Mesendoderm (in vitro differentiated cells): ENCODE measurements around the gene TBK1.
"Not testable (repeated sequence)": the region's sequence is repeated elsewhere in the genome, so short reads cannot be mapped to it uniquely, and the experiment has no call there.

Experiments used
- DNase-seq: peaks from one replicate; pipeline ENCODE4 v3.0.0; 2013
- H2AK5ac ChIP-seq: 2 replicates; pipeline ENCODE4 v1.6.1; 2013; ENCODE audit warnings: low read length, inconsistent platforms
- H2BK120ac ChIP-seq: 2 replicates; pipeline ENCODE4 v1.6.1; 2013; ENCODE audit warnings: low read depth, mild to moderate bottlenecking, low read length, moderate library complexity, mixed read lengths
- H2BK15ac ChIP-seq: replicated peaks from 2 replicates; pipeline ENCODE4 v1.6.1; 2013; ENCODE audit warnings: low read depth, mild to moderate bottlenecking, moderate library complexity
- H2BK5ac ChIP-seq: 2 replicates; pipeline ENCODE4 v1.6.1; 2013; ENCODE audit warnings: low read length, inconsistent platforms
- H3K18ac ChIP-seq: 2 replicates; pipeline ENCODE4 v1.6.1; 2013; ENCODE audit warnings: mild to moderate bottlenecking, low read length, mixed read lengths
- H3K23ac ChIP-seq: one replicate; pipeline ENCODE4 v1.6.1; 2013; ENCODE audit warnings: low read length
- H3K27ac ChIP-seq: 2 replicates; pipeline ENCODE4 v1.5.1; 2013; ENCODE audit warnings: low read depth, mild to moderate bottlenecking, inconsistent platforms, low read length, moderate library complexity
- H3K27me3 ChIP-seq: 2 replicates; pipeline ENCODE4 v1.6.1; 2013; ENCODE audit warnings: low read length, control low read depth, mild to moderate bottlenecking, inconsistent platforms; ENCODE audit not compliant: insufficient read depth, poor library complexity
- H3K36me3 ChIP-seq: 2 replicates; pipeline ENCODE4 v1.6.1; 2013; ENCODE audit warnings: low read length, inconsistent platforms; ENCODE audit not compliant: control insufficient read depth, insufficient read depth
- H3K4ac ChIP-seq: one replicate; pipeline ENCODE4 v1.6.1; 2013; ENCODE audit warnings: low read depth, mild to moderate bottlenecking, low read length, moderate library complexity
- H3K4me1 ChIP-seq: 2 replicates; pipeline ENCODE4 v1.6.1; 2013; ENCODE audit warnings: low read depth, low read length, inconsistent platforms; ENCODE audit not compliant: control insufficient read depth
- H3K4me2 ChIP-seq: 2 replicates; pipeline ENCODE4 v1.6.1; 2013; ENCODE audit warnings: low read length
- H3K4me3 ChIP-seq: 2 replicates; pipeline ENCODE4 v1.5.1; 2013; ENCODE audit warnings: mild to moderate bottlenecking, low read length
- H3K56ac ChIP-seq: one replicate; pipeline ENCODE4 v1.6.1; 2013; ENCODE audit warnings: low read length
- H3K79me1 ChIP-seq: 2 replicates; pipeline ENCODE4 v1.6.1; 2013; ENCODE audit warnings: low read length, inconsistent platforms
- H3K79me2 ChIP-seq: 2 replicates; pipeline ENCODE4 v1.6.1; 2013; ENCODE audit warnings: mild to moderate bottlenecking, low read length; ENCODE audit not compliant: control insufficient read depth, insufficient read depth
- H3K9ac ChIP-seq: 2 replicates; pipeline ENCODE4 v1.6.1; 2013; ENCODE audit warnings: low read length, inconsistent platforms
- H4K5ac ChIP-seq: one replicate; pipeline ENCODE4 v1.6.1; 2013; ENCODE audit warnings: low read length
- H4K8ac ChIP-seq: one replicate; pipeline ENCODE4 v1.6.1; 2013; ENCODE audit warnings: low read depth, mild to moderate bottlenecking, control low read depth, low read length, moderate library complexity
- WGBS: extraction: QIAGEN DNeasy Blood & Tissue Kit; methylation state at CpG from one replicate; pipeline ENCODE4 v1.1.7; 2013; ENCODE audit warnings: low lambda C conversion rate, missing lambda C conversion rate; ENCODE audit not compliant: insufficient coverage; ENCODE audit errors: extremely low coverage; 5-methylcytosine and 5-hydroxymethylcytosine counted together

TBK1 gene

DNA sequence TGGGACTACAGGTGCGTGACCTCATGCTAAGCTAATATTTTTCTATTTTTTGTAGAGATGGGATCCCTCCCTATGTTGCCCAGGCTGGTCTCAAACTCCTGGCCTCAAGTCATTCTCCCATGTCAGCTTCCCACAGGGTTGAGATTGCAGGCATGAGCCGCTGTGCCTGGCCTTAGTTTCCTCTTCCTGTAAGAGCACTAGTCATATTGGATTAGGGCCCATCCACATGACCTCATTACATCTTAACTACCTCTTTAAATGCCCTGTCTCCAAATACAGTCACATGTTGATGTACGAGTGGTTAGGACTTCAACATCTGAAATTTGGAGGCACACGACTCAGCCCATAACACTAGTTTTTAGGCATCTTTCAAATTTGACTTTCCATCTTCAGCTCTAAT lies 86.2 kb downstream of the TBK1 start:
- no CpG with 5 or more reads among the region's 4 CpGs for WGBS
- no peaks in the 10 kb centered on the region for H3K4me1 ChIP-seq

DNA sequence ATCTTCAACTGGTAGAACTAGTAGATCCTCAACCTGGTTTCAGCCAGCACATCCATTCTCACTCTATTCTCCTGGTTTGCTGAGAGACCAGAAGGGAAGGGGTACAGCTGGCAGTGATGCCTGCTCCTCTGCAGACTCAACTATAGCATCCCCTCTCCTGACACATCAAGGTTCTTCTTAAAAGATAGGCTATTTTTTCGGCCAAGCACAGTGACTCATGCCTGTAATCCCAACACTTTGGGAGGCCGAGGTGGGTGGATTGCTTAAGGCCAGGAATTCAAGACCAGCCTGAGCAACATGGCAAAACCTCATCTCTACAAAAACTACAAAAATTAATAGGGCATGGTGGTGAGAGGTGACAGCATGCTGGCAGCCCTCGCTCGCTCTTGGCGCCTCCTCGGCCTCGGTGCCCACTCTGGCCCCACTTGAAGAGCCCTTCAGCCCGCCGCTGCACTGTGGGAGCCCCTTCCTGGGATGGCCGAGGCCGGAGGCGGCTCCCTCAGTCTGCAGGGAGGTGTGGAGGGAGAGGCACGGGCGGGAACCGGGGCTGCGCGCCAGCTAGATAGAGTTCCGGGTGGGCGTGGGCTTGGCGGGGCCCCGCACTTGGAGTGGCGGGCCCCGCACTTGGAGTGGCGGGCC lies 90.6 kb downstream of the TBK1 start:
- H3K27me3 ChIP-seq, H3K23ac ChIP-seq: not testable (repeated sequence)

More for the DNA sequence above, 86.2 kb downstream of the TBK1 start:
- no peaks in the 10 kb centered on the region for H3K36me3 ChIP-seq
- no peak overlapping the region for H2AK5ac ChIP-seq
- H2BK120ac ChIP-seq = no peak overlapping the region
- no peak overlapping the region for H3K27ac ChIP-seq
- no peak overlapping the region for H3K4ac ChIP-seq
- no peak overlapping the region for H3K4me2 ChIP-seq
- H3K9ac ChIP-seq = no peak overlapping the region
- H3K56ac ChIP-seq = no peak overlapping the region
- H4K8ac ChIP-seq = no peak overlapping the region
- no peaks in the 10 kb centered on the region for H3K79me1 ChIP-seq
- H3K18ac ChIP-seq = no peak overlapping the region
- H3K79me2 ChIP-seq = no peaks in the 10 kb centered on the region
- no peak overlapping the region for H2BK15ac ChIP-seq
- DNase-seq = no peak
- no peak overlapping the region for H4K5ac ChIP-seq
- H3K27me3 ChIP-seq = no peaks in the 10 kb centered on the region
- no peak overlapping the region for H3K4me3 ChIP-seq
- H3K23ac ChIP-seq = no peak overlapping the region
- H2BK5ac ChIP-seq = no peak overlapping the region

GRCh38 chr12:64544371-64545080 lies 92.6 kb downstream of the TBK1 start:
- no peak overlapping the region for H2BK120ac ChIP-seq
- H2AK5ac ChIP-seq = no peak overlapping the region
- H3K56ac ChIP-seq = no peak overlapping the region
- H3K79me2 ChIP-seq = no peaks in the 10 kb centered on the region
- H3K4ac ChIP-seq = no peak overlapping the region
- no peak overlapping the region for H4K5ac ChIP-seq
- H3K4me3 ChIP-seq = no peak overlapping the region
- H3K79me1 ChIP-seq = no peaks in the 10 kb centered on the region
- H3K27ac ChIP-seq = no peak overlapping the region
- H3K9ac ChIP-seq = no peak overlapping the region
- no peaks in the 10 kb centered on the region for H3K27me3 ChIP-seq
- no peaks in the 10 kb centered on the region for H3K36me3 ChIP-seq
- H2BK5ac ChIP-seq = no peak overlapping the region
- no peak overlapping the region for H4K8ac ChIP-seq
- no peak overlapping the region for H2BK15ac ChIP-seq
- DNase-seq = no peak
- H3K18ac ChIP-seq = no peak overlapping the region
- no peak overlapping the region for H3K4me2 ChIP-seq
- no CpG with 5 or more reads among the region's 8 CpGs for WGBS
- H3K4me1 ChIP-seq = no peaks in the 10 kb centered on the region
- peak overlapping the region; percentile 45 for H3K23ac ChIP-seq

More for the DNA sequence above, 90.6 kb downstream of the TBK1 start:
- H3K4ac ChIP-seq, H3K36me3 ChIP-seq, H3K18ac ChIP-seq, H3K27ac ChIP-seq, H2BK15ac ChIP-seq, H2BK120ac ChIP-seq, H3K79me2 ChIP-seq, H4K8ac ChIP-seq, H4K5ac ChIP-seq, H3K79me1 ChIP-seq, H2AK5ac ChIP-seq, H3K9ac ChIP-seq, DNase-seq, H3K4me2 ChIP-seq, H3K56ac ChIP-seq, H2BK5ac ChIP-seq, H3K4me3 ChIP-seq, H3K4me1 ChIP-seq: not testable (repeated sequence)
- WGBS = no CpG with 5 or more reads among the region's 24 CpGs

DNA sequence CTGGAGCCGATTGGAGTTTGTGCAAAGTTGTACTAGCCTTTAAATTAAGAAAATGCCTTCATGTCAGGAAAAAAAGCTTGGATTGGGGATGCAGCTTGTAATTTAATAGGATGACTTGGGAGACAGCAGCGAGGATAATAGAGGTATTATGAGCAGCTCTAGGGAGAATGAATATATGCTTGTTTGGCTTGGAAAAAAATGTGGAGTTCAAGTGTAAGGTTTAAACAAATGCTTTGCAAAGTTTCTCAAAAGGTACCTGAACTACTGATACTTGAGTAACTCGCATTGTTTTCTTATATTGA lies 93.1 kb downstream of the TBK1 start:
- Histone ChIP-seq H3K23ac (no peak overlapping the region), H4K5ac (no peak overlapping the region), H3K4me2 (no peak overlapping the region), H3K79me2 (no peaks in the 10 kb centered on the region), H2AK5ac (no peak overlapping the region), H3K79me1 (no peaks in the 10 kb centered on the region), H3K4me3 (no peak overlapping the region), H3K4ac (no peak overlapping the region), H3K36me3 (no peaks in the 10 kb centered on the region), H3K27me3 (no peaks in the 10 kb centered on the region), H2BK120ac (no peak overlapping the region), H3K4me1 (no peaks in the 10 kb centered on the region), H4K8ac (no peak overlapping the region), H3K56ac (no peak overlapping the region), H3K18ac (no peak overlapping the region), H3K9ac (no peak overlapping the region), H2BK15ac (no peak overlapping the region), H3K27ac (no peak overlapping the region), H2BK5ac (no peak overlapping the region)
- DNase-seq = no peak
- WGBS = no CpG with 5 or more reads among the region's 3 CpGs

DNA sequence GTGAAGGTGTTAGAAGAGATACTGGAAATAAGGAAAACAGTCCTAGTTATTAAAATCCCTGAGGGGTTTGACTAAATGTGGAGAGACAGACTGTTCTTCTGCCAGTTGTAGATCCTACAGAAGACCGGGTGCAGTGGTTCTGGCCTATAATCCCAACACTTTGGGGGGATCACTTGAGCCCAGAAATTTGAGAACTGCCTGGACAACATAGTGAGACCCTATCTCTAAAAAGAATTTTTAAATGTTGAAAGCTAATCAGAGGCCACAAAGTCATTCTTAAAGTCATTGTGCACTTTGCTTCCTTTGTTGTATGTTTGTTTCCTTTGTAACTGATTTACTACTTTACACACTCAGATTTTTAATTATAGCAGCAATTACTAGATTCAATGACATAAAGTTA lies 97.2 kb downstream of the TBK1 start:
- H3K79me2 ChIP-seq = no peaks in the 10 kb centered on the region
- no CpG with 5 or more reads among the region's 1 CpG for WGBS
- no peaks in the 10 kb centered on the region for H3K4me1 ChIP-seq
- no peak overlapping the region for H2BK15ac ChIP-seq
- H2BK5ac ChIP-seq = no peak overlapping the region
- no peak overlapping the region for H2AK5ac ChIP-seq
- no peaks in the 10 kb centered on the region for H3K79me1 ChIP-seq
- H3K36me3 ChIP-seq = no peaks in the 10 kb centered on the region
- H3K27me3 ChIP-seq = no peaks in the 10 kb centered on the region
- H4K8ac ChIP-seq = no peak overlapping the region
- H3K9ac ChIP-seq = no peak overlapping the region
- no peak overlapping the region for H4K5ac ChIP-seq
- no peak overlapping the region for H3K4me2 ChIP-seq
- no peak for DNase-seq
- H2BK120ac ChIP-seq = no peak overlapping the region
- no peak overlapping the region for H3K4ac ChIP-seq
- H3K23ac ChIP-seq = no peak overlapping the region
- no peak overlapping the region for H3K4me3 ChIP-seq
- no peak overlapping the region for H3K18ac ChIP-seq
- no peak overlapping the region for H3K56ac ChIP-seq
- H3K27ac ChIP-seq = no peak overlapping the region

GRCh38 chr12:64550755-64551154 lies 98.8 kb downstream of the TBK1 start:
- Histone ChIP-seq H3K27ac (no peak overlapping the region), H2BK15ac (no peak overlapping the region), H2BK120ac (no peak overlapping the region), H3K9ac (no peak overlapping the region), H3K4me3 (no peak overlapping the region), H3K79me2 (no peaks in the 10 kb centered on the region), H3K4me2 (no peak overlapping the region), H4K8ac (no peak overlapping the region), H3K4ac (no peak overlapping the region), H3K4me1 (no peaks in the 10 kb centered on the region), H3K79me1 (no peaks in the 10 kb centered on the region), H3K23ac (no peak overlapping the region), H2BK5ac (no peak overlapping the region), H3K18ac (no peak overlapping the region), H3K56ac (no peak overlapping the region), H3K27me3 (no peaks in the 10 kb centered on the region), H2AK5ac (no peak overlapping the region), H4K5ac (no peak overlapping the region), H3K36me3 (no peaks in the 10 kb centered on the region)
- no peak for DNase-seq
- no CpG with 5 or more reads among the region's 3 CpGs for WGBS
